ENCODE results near the gene FHL1. TPM values are rescaled to one million over a fixed set of nuclear protein-coding genes. Genes with fewer than 3 reads are reported as not detected.
"Not testable (repeated sequence)": the region's sequence is repeated elsewhere in the genome, so short reads cannot be mapped to it uniquely, and the experiment has no call there.

FHL1 gene
- polyA plus RNA-seq, 4 donors: 8.7 to 97.5 (median 62.1) TPM

- H3K27me3 ChIP-seq (ENCODE audit: control insufficient read depth in 3 of 3, insufficient read depth in 3 of 3, low read length in 3 of 3); H3K36me3 ChIP-seq (ENCODE audit: control insufficient read depth in 3 of 3, insufficient read depth in 2 of 3, low read depth in 1 of 3, low read length in 3 of 3); DNase-seq; H3K4me3 ChIP-seq (ENCODE audit: low read depth in 1 of 3, low read length in 3 of 3); H3K27ac ChIP-seq (ENCODE audit: low read depth in 1 of 3, low read length in 2 of 3); H3K9me3 ChIP-seq (ENCODE audit: control insufficient read depth in 2 of 2, insufficient read depth in 1 of 2, low read depth in 1 of 2, low read length in 1 of 2); H3K4me1 ChIP-seq (ENCODE audit: control insufficient read depth in 3 of 3, insufficient read depth in 2 of 3, low read depth in 1 of 3, low read length in 2 of 3); FAIRE-seq: not testable (repeated sequence)
- 84 to 97% (median 95%) methylated on average over 2 to 3 of the region's 4 CpGs for WGBS, 3 donors
Observed at GRCh38 chrX:136237849-136238248, 90.5 kb downstream of the FHL1 start.

- Histone ChIP-seq H3K27ac (ENCODE audit: low read depth in 1 of 3, low read length in 2 of 3) (no peak overlapping the region), H3K9me3 (ENCODE audit: control insufficient read depth in 2 of 2, insufficient read depth in 1 of 2, low read depth in 1 of 2, low read length in 1 of 2) (no peaks in the 10 kb centered on the region), H3K27me3 (ENCODE audit: control insufficient read depth in 3 of 3, insufficient read depth in 3 of 3, low read length in 3 of 3) (peaks cover 0 to 10% (median 0%) of the 10 kb centered on the region in 3 donors), H3K4me1 (ENCODE audit: control insufficient read depth in 3 of 3, insufficient read depth in 2 of 3, low read depth in 1 of 3, low read length in 2 of 3) (no peaks in the 10 kb centered on the region), H3K36me3 (ENCODE audit: control insufficient read depth in 3 of 3, insufficient read depth in 2 of 3, low read depth in 1 of 3, low read length in 3 of 3) (peaks cover 0 to 2% (median 0%) of the 10 kb centered on the region in 3 donors), H3K4me3 (ENCODE audit: low read depth in 1 of 3, low read length in 3 of 3) (no peak overlapping the region)
- whole genome bisulfite sequencing, 3 donors: 53 to 70% (median 60%) methylated on average over 6 of the region's 6 CpGs
- FAIRE-seq: no peak
- DNase-seq: no peak
Observed at GRCh38 chrX:136246201-136246600, 98.9 kb downstream of the FHL1 start.

- H3K27ac ChIP-seq (ENCODE audit: low read depth in 1 of 3, low read length in 2 of 3): peak overlapping the region in 1 of 3 donors; percentile 80
Observed at GRCh38 chrX:136250191-136251040, 103.1 kb downstream of the FHL1 start.

GRCh38 chrX:136251041-136251991, 104.0 kb downstream of the FHL1 start, which contains the start of gene MAP7D3:
MAP7D3 (minus strand) TSS chrX:136251400; CDS start chrX:136251358, 42 bp downstream.
- Histone ChIP-seq H3K27ac (ENCODE audit: low read depth in 1 of 3, low read length in 2 of 3) (peak within 1 kb of the TSS in 1 of 3 donors; percentile 80), H3K4me3 (ENCODE audit: low read depth in 1 of 3, low read length in 3 of 3) (peak within 1 kb of the TSS; percentile 41 to 59 (median 47)), H3K4me1 (ENCODE audit: control insufficient read depth in 3 of 3, insufficient read depth in 2 of 3, low read depth in 1 of 3, low read length in 2 of 3) (no peaks in the 10 kb centered on the region), H3K36me3 (ENCODE audit: control insufficient read depth in 3 of 3, insufficient read depth in 2 of 3, low read depth in 1 of 3, low read length in 3 of 3) (no peaks in the 10 kb centered on the region), H3K9me3 (ENCODE audit: control insufficient read depth in 2 of 2, insufficient read depth in 1 of 2, low read depth in 1 of 2, low read length in 1 of 2) (no peaks in the 10 kb centered on the region), H3K27me3 (ENCODE audit: control insufficient read depth in 3 of 3, insufficient read depth in 3 of 3, low read length in 3 of 3) (peaks cover 0 to 14% (median 0%) of the 10 kb centered on the region in 3 donors)
- FAIRE-seq (no peak), DNase-seq (peak; percentile 39 to 64)
- 1 to 32% (median 17%) methylated on average over 13 to 73 of the region's 73 CpGs for WGBS, 3 donors

More at GRCh38 chrX:136250191-136251040, 103.1 kb downstream of the FHL1 start:
- Histone ChIP-seq H3K4me3 (ENCODE audit: low read depth in 1 of 3, low read length in 3 of 3) (peak overlapping the region; percentile 41 to 59 (median 47)), H3K27me3 (ENCODE audit: control insufficient read depth in 3 of 3, insufficient read depth in 3 of 3, low read length in 3 of 3) (peaks cover 0 to 14% (median 0%) of the 10 kb centered on the region in 3 donors), H3K4me1 (ENCODE audit: control insufficient read depth in 3 of 3, insufficient read depth in 2 of 3, low read depth in 1 of 3, low read length in 2 of 3) (no peaks in the 10 kb centered on the region), H3K9me3 (ENCODE audit: control insufficient read depth in 2 of 2, insufficient read depth in 1 of 2, low read depth in 1 of 2, low read length in 1 of 2) (no peaks in the 10 kb centered on the region), H3K36me3 (ENCODE audit: control insufficient read depth in 3 of 3, insufficient read depth in 2 of 3, low read depth in 1 of 3, low read length in 3 of 3) (no peaks in the 10 kb centered on the region)
- WGBS, 3 donors: 5 to 48% (median 31%) methylated on average over 10 to 53 of the region's 53 CpGs
- FAIRE-seq (no peak), DNase-seq (peak in 1 of 2 donors; percentile 16)

- Histone ChIP-seq H3K36me3 (ENCODE audit: control insufficient read depth in 3 of 3, insufficient read depth in 2 of 3, low read depth in 1 of 3, low read length in 3 of 3) (no peaks in the 10 kb centered on the region), H3K27ac (ENCODE audit: low read depth in 1 of 3, low read length in 2 of 3) (no peak overlapping the region), H3K4me3 (ENCODE audit: low read depth in 1 of 3, low read length in 3 of 3) (no peak overlapping the region), H3K9me3 (ENCODE audit: control insufficient read depth in 2 of 2, insufficient read depth in 1 of 2, low read depth in 1 of 2, low read length in 1 of 2) (no peaks in the 10 kb centered on the region), H3K4me1 (ENCODE audit: control insufficient read depth in 3 of 3, insufficient read depth in 2 of 3, low read depth in 1 of 3, low read length in 2 of 3) (no peaks in the 10 kb centered on the region), H3K27me3 (ENCODE audit: control insufficient read depth in 3 of 3, insufficient read depth in 3 of 3, low read length in 3 of 3) (peaks cover 0 to 5% (median 0%) of the 10 kb centered on the region in 3 donors)
- WGBS, 3 donors: 54 to 77% (median 58%) methylated on average over 5 of the region's 5 CpGs
- DNase-seq: no peak
- no peak for FAIRE-seq
Observed at GRCh38 chrX:136255541-136255940, 108.2 kb downstream of the FHL1 start.

GRCh38 chrX:136256026-136256425, 108.7 kb downstream of the FHL1 start:
- peak overlapping the region in 1 of 3 donors; percentile 38 for H3K27ac ChIP-seq (ENCODE audit: low read depth in 1 of 3, low read length in 2 of 3)
- FAIRE-seq: no peak

GRCh38 chrX:136258951-136259350, 111.6 kb downstream of the FHL1 start:
- DNase-seq (no peak), FAIRE-seq (no peak)
- Histone ChIP-seq H3K27me3 (ENCODE audit: control insufficient read depth in 3 of 3, insufficient read depth in 3 of 3, low read length in 3 of 3) (no peaks in the 10 kb centered on the region), H3K4me3 (ENCODE audit: low read depth in 1 of 3, low read length in 3 of 3) (no peak overlapping the region), H3K9me3 (ENCODE audit: control insufficient read depth in 2 of 2, insufficient read depth in 1 of 2, low read depth in 1 of 2, low read length in 1 of 2) (no peaks in the 10 kb centered on the region), H3K27ac (ENCODE audit: low read depth in 1 of 3, low read length in 2 of 3) (peak overlapping the region in 1 of 3 donors; percentile 54), H3K4me1 (ENCODE audit: control insufficient read depth in 3 of 3, insufficient read depth in 2 of 3, low read depth in 1 of 3, low read length in 2 of 3) (no peaks in the 10 kb centered on the region), H3K36me3 (ENCODE audit: control insufficient read depth in 3 of 3, insufficient read depth in 2 of 3, low read depth in 1 of 3, low read length in 3 of 3) (no peaks in the 10 kb centered on the region)
- 76 to 86% (median 79%) methylated on average over 1 of the region's 1 CpG for WGBS, 3 donors

More at GRCh38 chrX:136256026-136256425, 108.7 kb downstream of the FHL1 start:
- 52 to 62% (median 56%) methylated on average over 7 of the region's 7 CpGs for WGBS, 3 donors
- Histone ChIP-seq H3K27me3 (ENCODE audit: control insufficient read depth in 3 of 3, insufficient read depth in 3 of 3, low read length in 3 of 3) (peaks cover 0 to 4% (median 0%) of the 10 kb centered on the region in 3 donors), H3K36me3 (ENCODE audit: control insufficient read depth in 3 of 3, insufficient read depth in 2 of 3, low read depth in 1 of 3, low read length in 3 of 3) (no peaks in the 10 kb centered on the region), H3K4me3 (ENCODE audit: low read depth in 1 of 3, low read length in 3 of 3) (no peak overlapping the region), H3K4me1 (ENCODE audit: control insufficient read depth in 3 of 3, insufficient read depth in 2 of 3, low read depth in 1 of 3, low read length in 2 of 3) (no peaks in the 10 kb centered on the region), H3K9me3 (ENCODE audit: control insufficient read depth in 2 of 2, insufficient read depth in 1 of 2, low read depth in 1 of 2, low read length in 1 of 2) (no peaks in the 10 kb centered on the region)
- DNase-seq: no peak

- Histone ChIP-seq H3K9me3 (ENCODE audit: control insufficient read depth in 2 of 2, insufficient read depth in 1 of 2, low read depth in 1 of 2, low read length in 1 of 2) (no peaks in the 10 kb centered on the region), H3K27me3 (ENCODE audit: control insufficient read depth in 3 of 3, insufficient read depth in 3 of 3, low read length in 3 of 3) (no peaks in the 10 kb centered on the region), H3K36me3 (ENCODE audit: control insufficient read depth in 3 of 3, insufficient read depth in 2 of 3, low read depth in 1 of 3, low read length in 3 of 3) (no peaks in the 10 kb centered on the region), H3K4me1 (ENCODE audit: control insufficient read depth in 3 of 3, insufficient read depth in 2 of 3, low read depth in 1 of 3, low read length in 2 of 3) (no peaks in the 10 kb centered on the region), H3K4me3 (ENCODE audit: low read depth in 1 of 3, low read length in 3 of 3) (no peak overlapping the region), H3K27ac (ENCODE audit: low read depth in 1 of 3, low read length in 2 of 3) (peak overlapping the region in 1 of 3 donors; percentile 67)
- no peak for FAIRE-seq
- DNase-seq: no peak
- WGBS, 3 donors: 29 to 62% (median 55%) methylated on average over 4 of the region's 4 CpGs
Observed at GRCh38 chrX:136259543-136259942, 112.2 kb downstream of the FHL1 start.

Measured in small intestine (tissue), 7 donors.